Keratinocyte (primary cell): ENCODE measurements around the gene KRT37.

Experiments
- EZH2 ChIP-seq: IDR thresholded peaks from one replicate; pipeline ENCODE4 v1.6.1; 2012; ENCODE audit warnings: inconsistent platforms, mild to moderate bottlenecking, low read length, moderate library complexity
- TF ChIP-seq, protein P1 (sequence below), 3 experiments: IDR thresholded peaks in 1 of 3; conservative IDR thresholded peaks in 1 of 3; optimal IDR thresholded peaks in 1 of 3; 2 replicates in 2 of 3; 3 replicates in 1 of 3; pipeline versions ENCODE3 to v1.5.1; 2011; ENCODE audit warnings: low read length in 3 of 3, mild to moderate bottlenecking in 3 of 3, moderate library complexity in 2 of 3, control low read depth in 1 of 3, inconsistent platforms in 1 of 3; ENCODE audit not compliant: insufficient read depth in 2 of 3; ENCODE audit errors: extremely low read depth in 1 of 3

- TF ChIP-seq, protein P1, sequence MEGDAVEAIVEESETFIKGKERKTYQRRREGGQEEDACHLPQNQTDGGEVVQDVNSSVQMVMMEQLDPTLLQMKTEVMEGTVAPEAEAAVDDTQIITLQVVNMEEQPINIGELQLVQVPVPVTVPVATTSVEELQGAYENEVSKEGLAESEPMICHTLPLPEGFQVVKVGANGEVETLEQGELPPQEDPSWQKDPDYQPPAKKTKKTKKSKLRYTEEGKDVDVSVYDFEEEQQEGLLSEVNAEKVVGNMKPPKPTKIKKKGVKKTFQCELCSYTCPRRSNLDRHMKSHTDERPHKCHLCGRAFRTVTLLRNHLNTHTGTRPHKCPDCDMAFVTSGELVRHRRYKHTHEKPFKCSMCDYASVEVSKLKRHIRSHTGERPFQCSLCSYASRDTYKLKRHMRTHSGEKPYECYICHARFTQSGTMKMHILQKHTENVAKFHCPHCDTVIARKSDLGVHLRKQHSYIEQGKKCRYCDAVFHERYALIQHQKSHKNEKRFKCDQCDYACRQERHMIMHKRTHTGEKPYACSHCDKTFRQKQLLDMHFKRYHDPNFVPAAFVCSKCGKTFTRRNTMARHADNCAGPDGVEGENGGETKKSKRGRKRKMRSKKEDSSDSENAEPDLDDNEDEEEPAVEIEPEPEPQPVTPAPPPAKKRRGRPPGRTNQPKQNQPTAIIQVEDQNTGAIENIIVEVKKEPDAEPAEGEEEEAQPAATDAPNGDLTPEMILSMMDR (optimal IDR thresholded peaks at IDR 0.05 in 1 of 3, IDR thresholded peaks at IDR 0.05 in 1 of 3, conservative IDR thresholded peaks at IDR 0.05 in 1 of 3; ENCODE audit: extremely low read depth in 1 of 3, insufficient read depth in 2 of 3, low read length in 3 of 3): no peak
- no peak for TF ChIP-seq EZH2
Observed at GRCh38 chr17:41407226-41407625, 17.2 kb downstream of the KRT37 start.
